Loucy (cell line): ENCODE data around the gene PCAT7.

ENCODE experiments used
- H2AFZ ChIP-seq: fragments of 200-600 bp; sonication (generic); 2 replicates; pipeline ENCODE4 v1.6.0; 2016; ENCODE audit warnings: antibody characterized with exemption, mild to moderate bottlenecking, low read length, moderate library complexity
- H3F3A ChIP-seq: fragments of 200-600 bp; 2 replicates; pipeline ENCODE4 v1.6.0; 2016; ENCODE audit warnings: antibody characterized with exemption, low read depth, mild to moderate bottlenecking
- H3K27me3 ChIP-seq: fragments of 200-600 bp; sonication (generic); 2 replicates; pipeline ENCODE4 v1.6.1; 2014; ENCODE audit warnings: low read length, mild to moderate bottlenecking; ENCODE audit not compliant: insufficient read depth, poor library complexity, severe bottlenecking
- H3K36me3 ChIP-seq: fragments of 200-600 bp; sonication (generic); 2 replicates; pipeline ENCODE4 v1.6.1; 2016; ENCODE audit warnings: low read length; ENCODE audit not compliant: insufficient read depth
- H3K4me1 ChIP-seq: fragments of 200-600 bp; sonication (generic); 2 replicates; pipeline ENCODE4 v1.5.1; 2014; ENCODE audit warnings: low read length, mild to moderate bottlenecking; ENCODE audit not compliant: insufficient read depth, poor library complexity, severe bottlenecking
- H3K4me2 ChIP-seq: fragments of 200-600 bp; sonication (generic); 2 replicates; pipeline ENCODE4 v1.6.0; 2014; ENCODE audit warnings: antibody characterized with exemption, low read length, low read depth, mild to moderate bottlenecking; ENCODE audit not compliant: poor library complexity, severe bottlenecking
- H3K4me3 ChIP-seq: fragments of 200-600 bp; sonication (generic); 2 replicates; pipeline ENCODE4 v1.5.1; 2014; ENCODE audit warnings: low read length, mild to moderate bottlenecking, mixed read lengths; ENCODE audit not compliant: poor library complexity, severe bottlenecking
- H3K79me2 ChIP-seq: fragments of 200-600 bp; sonication (generic); 2 replicates; pipeline ENCODE4 v1.6.1; 2014; ENCODE audit warnings: low read length; ENCODE audit not compliant: insufficient read depth
- H3K9ac ChIP-seq: fragments of 200-600 bp; sonication (generic); 2 replicates; pipeline ENCODE4 v1.6.0; 2014; ENCODE audit warnings: mild to moderate bottlenecking, low read depth, low read length, moderate library complexity; ENCODE audit not compliant: poor library complexity, severe bottlenecking
- H3K9me2 ChIP-seq: fragments of 200-600 bp; sonication (generic); replicated peaks from 2 replicates; pipeline ENCODE4 v1.6.1; 2016; ENCODE audit warnings: low read depth, low read length, mixed read lengths
- H3K9me3 ChIP-seq: fragments of 200-600 bp; sonication (generic); 2 replicates; pipeline ENCODE4 v1.6.1; 2014; ENCODE audit warnings: mild to moderate bottlenecking, antibody characterized with exemption, low read length, low read depth; ENCODE audit not compliant: insufficient read depth
- H4K20me1 ChIP-seq: fragments of 200-600 bp; sonication (generic); 2 replicates; pipeline ENCODE4 v1.6.0; 2014; ENCODE audit warnings: antibody characterized with exemption, low read length, mild to moderate bottlenecking; ENCODE audit not compliant: insufficient read depth, poor library complexity, severe bottlenecking
- CTCF ChIP-seq: fragments of 200-600 bp; sonication (generic); conservative IDR thresholded peaks from 2 replicates; pipeline ENCODE4 v1.5.1; 2014; ENCODE audit warnings: mild to moderate bottlenecking, antibody characterized with exemption, low read length
- EZH2phosphoT487 ChIP-seq: fragments of 200-600 bp; IDR thresholded peaks from 2 replicates; pipeline ENCODE4 v1.6.1; 2018; ENCODE audit warnings: antibody characterized with exemption, mild to moderate bottlenecking, moderate library complexity, borderline replicate concordance

The PCAT7 gene

GRCh38 chr9:94577571-94577970 lies 22.7 kb downstream of the PCAT7 start:
- no peak for TF ChIP-seq EZH2phosphoT487
- no peak for TF ChIP-seq CTCF
- H3K9me3 ChIP-seq: no peaks in the 10 kb centered on the region
- no peaks in the 10 kb centered on the region for H4K20me1 ChIP-seq
- peak overlapping the region; percentile 77 for H2AFZ ChIP-seq
- no peaks in the 10 kb centered on the region for H3K79me2 ChIP-seq
- no peak overlapping the region for H3K4me3 ChIP-seq
- H3K27me3 ChIP-seq: no peaks in the 10 kb centered on the region
- no peak overlapping the region for H3K4me2 ChIP-seq
- H3F3A ChIP-seq: 0 out of 2 replicates have a peak, but pooled peaks cover 3% of the 10 kb centered on the region
- H3K9me2 ChIP-seq: no peaks in the 10 kb centered on the region
- H3K9ac ChIP-seq: no peak overlapping the region
- peaks cover 7% of the 10 kb centered on the region for H3K4me1 ChIP-seq
- H3K36me3 ChIP-seq: no peaks in the 10 kb centered on the region

- Histone ChIP-seq H3K9me3 (no peaks in the 10 kb centered on the region), H3K79me2 (no peaks in the 10 kb centered on the region), H3K9ac (no peak overlapping the region), H3K36me3 (no peaks in the 10 kb centered on the region), H3F3A (0 out of 2 replicates have a peak, but pooled peaks cover 3% of the 10 kb centered on the region), H3K4me1 (peaks cover 14% of the 10 kb centered on the region), H2AFZ (no peak overlapping the region), H3K9me2 (no peaks in the 10 kb centered on the region), H3K4me3 (no peak overlapping the region), H3K27me3 (no peaks in the 10 kb centered on the region), H3K4me2 (no peak overlapping the region), H4K20me1 (no peaks in the 10 kb centered on the region)
- no peak for TF ChIP-seq EZH2phosphoT487
- no peak for TF ChIP-seq CTCF
Observed at GRCh38 chr9:94581728-94582127, 26.8 kb downstream of the PCAT7 start.

GRCh38 chr9:94584555-94584954 lies 29.7 kb downstream of the PCAT7 start:
- Histone ChIP-seq H3K36me3 (no peaks in the 10 kb centered on the region), H3K4me3 (no peak overlapping the region), H3K4me2 (no peak overlapping the region), H3K79me2 (no peaks in the 10 kb centered on the region), H3K4me1 (peaks cover 7% of the 10 kb centered on the region), H2AFZ (peak overlapping the region; percentile 41; the same call in 1 of the 2 replicates), H3K9me3 (no peaks in the 10 kb centered on the region), H3K9ac (no peak overlapping the region), H4K20me1 (no peaks in the 10 kb centered on the region), H3K27me3 (no peaks in the 10 kb centered on the region), H3K9me2 (no peaks in the 10 kb centered on the region), H3F3A (0 out of 2 replicates have a peak, but pooled peaks cover 2% of the 10 kb centered on the region)
- TF ChIP-seq EZH2phosphoT487 (no peak), CTCF (no peak)
